HG03469 (cell line): Measurements from ENCODE around the gene NEMP1.
"Not testable (repeated sequence)": the region's sequence is repeated elsewhere in the genome, so short reads cannot be mapped to it uniquely, and the experiment has no call there.

ENCODE experiments used
- ATAC-seq: cut with Tn5 transposase; IDR thresholded peaks from one replicate; pipeline ENCODE4 v1.9.1; 2021; ENCODE audit warnings: mild to moderate bottlenecking, moderate library complexity, moderate number of reproducible peaks; ENCODE audit not compliant: unreplicated experiment

NEMP1 gene

DNA sequence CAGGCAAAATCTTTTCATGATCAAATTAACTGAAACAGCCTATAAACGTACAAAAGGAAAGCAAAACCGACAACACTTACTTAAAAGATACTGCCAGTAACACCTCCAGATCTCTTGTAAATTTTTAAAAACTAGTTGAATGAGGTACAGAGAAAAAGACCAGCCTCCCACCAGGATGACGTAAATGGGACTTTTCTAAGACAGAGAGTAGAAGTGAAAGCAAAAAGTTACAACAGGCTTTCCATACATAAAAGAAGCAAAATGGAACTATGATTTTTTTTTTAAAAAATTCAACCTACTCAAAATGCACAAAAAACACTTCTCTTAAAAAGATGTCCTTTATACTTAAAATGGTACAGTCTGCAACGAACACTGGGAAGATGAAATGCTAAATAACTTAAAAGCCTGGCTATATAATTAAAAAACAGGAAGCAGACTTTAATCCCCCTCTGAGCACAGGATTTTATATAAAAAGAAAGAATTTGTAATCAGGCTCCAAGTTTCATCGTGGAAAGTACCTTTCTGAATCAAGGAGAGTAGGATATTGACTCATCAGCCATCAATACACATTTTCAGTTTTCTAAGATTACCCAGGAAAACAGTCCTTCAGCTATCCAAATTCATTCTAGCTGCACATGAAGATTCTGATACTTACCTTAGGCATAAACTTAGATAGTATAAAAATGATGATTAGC is 14.5 kb downstream of the NEMP1 start:
- peak; percentile 68 for ATAC-seq

DNA sequence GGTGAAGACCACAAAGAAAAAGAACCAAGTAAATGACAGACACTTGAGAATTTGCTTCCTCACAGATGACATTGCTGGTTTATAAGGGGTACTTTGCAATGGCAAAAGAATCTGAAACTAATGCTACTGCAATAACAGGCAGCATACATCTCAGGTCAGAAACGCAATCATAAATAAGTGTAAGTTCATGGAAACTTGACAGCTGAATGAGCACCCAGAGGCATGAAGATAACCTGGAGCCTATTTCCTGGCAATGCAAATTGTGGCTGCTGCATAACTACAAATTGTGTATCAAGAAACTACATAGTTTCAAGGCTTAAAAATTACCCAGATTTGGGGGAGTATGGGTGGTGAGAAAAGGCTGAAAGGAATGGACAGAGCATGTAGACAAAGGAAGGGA is 20.1 kb downstream of the NEMP1 start:
- ATAC-seq, result no peak

DNA sequence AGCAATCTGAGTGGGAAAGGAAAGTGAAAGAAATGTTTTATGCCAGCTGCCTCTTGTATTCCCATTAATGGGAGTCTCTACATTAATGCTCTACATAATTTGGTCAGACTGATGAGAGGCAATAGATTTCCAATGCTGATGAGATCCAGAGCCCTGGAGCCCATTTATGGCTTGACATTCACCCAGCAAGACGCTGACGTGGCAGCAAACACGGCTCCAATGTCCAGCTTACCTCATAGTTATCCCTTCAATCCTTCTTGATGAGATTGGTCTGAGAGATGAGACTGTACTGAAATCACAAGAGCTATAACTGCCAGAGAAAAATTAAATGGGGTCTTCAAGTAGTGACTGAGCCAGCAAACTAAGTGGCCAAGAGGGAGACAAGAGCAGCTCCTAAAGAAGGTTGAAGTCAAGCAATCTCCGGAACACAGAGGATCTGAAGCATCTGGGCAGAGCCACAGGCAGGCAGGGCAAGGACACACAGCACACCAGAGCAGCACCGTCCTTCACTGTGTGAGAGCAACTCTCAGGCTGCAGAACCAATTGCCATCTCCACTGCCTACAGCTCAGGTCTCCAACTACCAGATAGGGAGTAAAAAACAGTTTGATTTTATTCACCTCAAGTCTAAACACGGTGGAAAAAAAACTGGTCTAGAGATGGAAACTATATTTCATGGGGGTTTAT is 21.4 kb downstream of the NEMP1 start:
- ATAC-seq, result no peak

DNA sequence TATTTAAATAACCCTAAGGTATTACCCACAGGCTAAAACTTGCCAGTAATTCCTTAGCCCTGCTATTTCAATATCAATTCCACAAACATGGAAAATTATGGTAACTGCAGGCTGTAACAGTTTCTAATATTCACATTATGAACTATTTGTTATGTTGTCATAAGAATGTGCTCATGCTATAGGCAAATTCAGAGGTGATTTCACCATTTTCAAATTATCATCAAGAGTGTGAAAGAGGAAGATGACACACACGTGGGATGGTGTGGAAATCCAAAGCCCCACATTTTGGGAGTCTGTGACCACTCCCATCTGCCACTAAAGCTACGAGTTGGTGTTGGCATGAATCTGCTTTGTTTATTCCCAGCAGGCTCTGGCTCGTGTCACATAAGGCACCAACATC is 22.8 kb downstream of the NEMP1 start:
- ATAC-seq, result no peak

DNA sequence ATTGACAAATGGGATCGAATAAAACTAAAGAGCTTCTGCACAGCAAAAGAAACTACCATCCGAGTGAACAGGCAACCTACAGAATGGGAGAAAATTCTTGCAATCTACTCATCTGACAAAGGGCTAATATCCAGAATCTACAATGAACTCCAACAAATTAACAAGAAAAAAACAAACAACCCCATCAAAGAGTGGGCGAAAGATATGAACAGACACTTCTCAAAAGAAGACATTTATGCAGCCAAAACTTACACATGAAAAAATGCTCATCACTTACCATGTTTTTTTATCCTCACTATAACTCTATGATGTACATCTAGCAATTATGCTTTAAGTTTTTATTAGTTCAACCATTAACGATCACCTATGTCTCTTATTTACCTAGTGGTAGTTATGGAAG is 24.7 kb downstream of the NEMP1 start:
- ATAC-seq, result not testable (repeated sequence)

DNA sequence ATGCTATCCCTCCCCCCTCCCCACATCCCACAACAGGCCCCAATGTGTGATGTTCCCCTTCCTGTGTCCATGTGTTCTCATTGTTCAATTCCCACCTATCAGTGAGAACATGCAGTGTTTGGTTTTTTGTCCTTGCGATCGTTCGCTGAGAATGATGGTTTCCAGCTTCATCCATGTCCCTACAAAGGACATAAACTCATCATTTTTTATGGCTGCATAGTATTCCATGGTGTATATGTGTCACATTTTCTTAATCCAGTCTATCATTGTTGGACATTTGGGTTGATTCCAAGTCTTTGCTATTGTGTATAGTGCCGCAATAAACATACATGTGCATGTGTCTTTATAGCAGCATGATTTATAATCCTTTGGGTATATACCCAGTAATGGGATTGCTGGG is 25.4 kb downstream of the NEMP1 start:
- ATAC-seq, result not testable (repeated sequence)

DNA sequence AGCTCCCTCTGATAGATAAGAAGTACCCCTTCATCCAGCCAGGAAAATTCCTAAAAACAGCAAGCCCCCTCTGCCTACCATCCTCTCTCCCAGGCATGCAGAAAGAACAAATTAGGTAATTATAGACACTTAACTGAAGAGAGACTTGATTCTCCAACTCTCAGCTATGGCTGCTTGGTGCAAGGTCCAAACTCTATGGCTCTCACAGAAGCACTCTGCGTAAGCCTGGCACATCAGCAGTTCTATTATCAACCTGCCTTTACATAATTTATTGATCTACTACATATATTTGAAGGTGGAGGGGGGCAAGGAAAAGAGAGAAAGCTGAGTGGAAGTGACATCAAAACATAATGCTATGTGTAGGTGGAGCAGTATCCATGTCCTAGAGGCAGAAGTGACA is 27.6 kb downstream of the NEMP1 start:
- no peak for ATAC-seq

DNA sequence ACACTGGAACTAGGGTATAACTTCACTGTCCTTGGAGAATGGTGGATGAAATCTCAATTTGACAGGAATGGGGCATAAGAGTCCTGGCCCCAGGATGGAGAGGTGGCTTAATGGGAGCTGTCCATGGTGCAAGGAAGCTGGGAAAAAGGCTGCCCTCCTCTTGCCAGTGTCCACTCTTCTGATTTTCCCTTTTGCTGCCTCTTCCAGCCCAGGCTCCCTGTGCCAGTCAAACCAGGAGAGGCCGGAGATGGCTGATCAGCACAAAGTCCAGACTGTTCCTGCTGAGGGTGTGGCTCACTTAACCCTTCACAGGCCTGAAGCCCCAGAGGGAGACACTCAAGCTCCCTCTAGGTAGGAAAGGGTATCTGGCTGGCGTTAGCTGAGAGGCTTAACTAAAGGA is 28.7 kb downstream of the NEMP1 start, which contains the start of gene MYO1A:
TSS of gene MYO1A (minus strand) at position 240 of the 400 bp plus-strand sequence. CDS start 1,806 bp downstream, outside the sequence.
- ATAC-seq, result no peak

DNA sequence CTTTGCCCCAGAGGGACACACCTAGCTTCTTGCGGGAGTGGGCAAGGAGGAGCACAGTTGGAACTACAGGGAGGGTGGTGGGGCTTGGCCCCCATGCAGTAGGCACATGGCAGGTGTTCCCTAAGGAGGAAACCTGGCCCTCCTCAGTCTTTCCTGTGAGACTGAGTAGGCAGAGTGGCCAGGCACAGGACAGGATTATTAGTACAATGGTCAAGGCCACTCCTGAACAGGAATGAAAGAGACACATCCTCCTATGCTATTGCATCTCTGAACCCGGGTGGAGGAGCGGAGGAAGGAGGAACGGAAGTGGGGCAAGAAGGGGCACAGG is 29.5 kb downstream of the NEMP1 start:
- ATAC-seq, result no peak

DNA sequence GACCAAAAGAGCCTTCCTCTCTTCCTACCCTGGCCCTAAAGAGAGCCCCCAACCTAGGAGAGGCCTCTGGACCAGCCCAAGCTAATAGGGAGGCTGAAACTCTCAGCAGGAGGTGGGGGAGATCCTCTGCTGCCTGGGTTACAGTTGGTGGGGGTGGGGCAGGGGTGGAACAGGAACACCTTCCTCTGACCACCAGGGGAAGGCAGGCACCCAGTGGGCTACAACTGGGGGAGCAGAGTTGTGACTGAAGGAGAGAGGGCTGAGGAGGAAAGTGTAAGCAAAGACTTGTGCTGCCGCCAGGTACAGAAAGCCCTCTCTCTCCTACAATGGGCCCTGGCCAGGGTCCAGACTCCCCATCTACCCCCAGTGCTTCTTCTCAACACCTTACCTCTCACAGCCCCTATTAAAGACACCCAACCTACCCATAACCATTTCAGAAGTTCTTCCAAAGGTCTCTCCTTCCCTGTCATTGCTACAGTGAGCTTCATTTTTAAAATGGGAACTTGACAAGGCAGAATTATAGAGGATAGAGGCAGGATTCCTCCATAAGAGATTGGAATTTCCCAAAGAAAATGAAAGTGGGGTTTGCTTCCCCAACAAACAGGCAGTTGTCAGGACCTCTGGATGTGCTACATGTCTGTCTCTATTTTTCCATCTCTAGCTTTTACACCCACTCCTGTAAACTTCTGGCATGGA is 30.0 kb downstream of the NEMP1 start:
- ATAC-seq, result no peak

DNA sequence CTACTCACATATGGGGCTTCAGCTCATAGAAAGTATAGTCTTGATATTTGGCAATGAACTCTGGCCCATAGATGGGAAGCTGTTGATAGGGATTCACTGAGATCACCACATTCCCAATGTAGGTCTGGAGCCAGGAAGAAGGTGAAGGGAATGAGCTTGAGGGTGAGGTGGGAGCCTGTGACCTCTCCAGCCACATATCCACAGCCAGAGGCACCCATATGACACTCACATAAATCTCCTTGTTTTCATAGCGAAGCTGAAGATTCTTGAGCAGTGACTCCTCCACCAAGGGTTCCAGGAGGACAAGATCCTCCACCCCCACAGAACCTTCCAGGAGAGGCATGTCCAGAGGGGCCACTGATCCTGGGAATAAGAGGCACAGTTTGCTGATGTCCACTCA is 30.6 kb downstream of the NEMP1 start:
- ATAC-seq, result no peak

DNA sequence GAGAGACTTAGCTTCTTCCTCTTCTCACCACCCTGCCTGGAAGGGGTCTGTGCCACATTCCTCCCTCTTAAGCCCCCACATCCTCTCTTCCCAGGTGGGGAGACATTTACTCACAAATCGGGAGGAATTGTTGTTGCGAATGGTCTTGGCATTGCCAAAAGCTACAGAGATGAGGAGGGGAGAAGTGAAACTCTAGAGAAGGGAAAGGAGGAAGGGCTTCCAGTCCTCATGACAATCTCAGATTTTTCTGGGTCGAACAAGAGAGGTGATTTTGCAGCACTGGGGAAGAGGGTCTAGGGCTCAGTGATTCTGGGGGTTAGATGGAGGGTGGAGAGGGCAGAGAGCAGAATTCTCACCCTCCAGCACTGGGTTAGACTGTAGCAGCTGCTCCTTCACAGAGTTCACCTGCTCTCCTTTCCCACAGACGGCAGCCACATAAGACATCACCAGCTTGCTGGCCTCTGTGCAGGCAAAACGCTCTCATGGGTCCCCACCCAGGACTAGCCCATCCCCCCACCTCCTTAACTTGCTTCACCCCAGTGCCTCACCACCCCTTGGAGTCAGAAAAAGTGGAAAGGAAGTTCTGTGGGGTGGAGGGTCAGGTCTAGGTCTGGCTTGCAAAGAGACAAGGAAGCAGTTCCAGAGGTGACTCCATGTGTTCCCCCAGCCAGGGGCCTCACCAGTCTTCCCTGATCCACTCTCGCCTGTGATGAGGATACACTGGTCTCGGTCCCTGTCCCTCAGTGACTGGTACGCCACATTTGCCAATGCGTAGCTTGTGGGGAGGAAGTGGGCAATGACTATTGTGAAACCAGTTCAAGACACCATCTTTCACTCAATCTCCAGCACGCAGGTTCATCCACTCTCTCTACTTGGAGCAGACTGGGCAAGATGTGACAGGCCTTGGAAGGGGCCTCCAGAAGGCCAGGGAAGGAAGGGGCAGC is 31.4 kb downstream of the NEMP1 start:
- ATAC-seq, result no peak

DNA sequence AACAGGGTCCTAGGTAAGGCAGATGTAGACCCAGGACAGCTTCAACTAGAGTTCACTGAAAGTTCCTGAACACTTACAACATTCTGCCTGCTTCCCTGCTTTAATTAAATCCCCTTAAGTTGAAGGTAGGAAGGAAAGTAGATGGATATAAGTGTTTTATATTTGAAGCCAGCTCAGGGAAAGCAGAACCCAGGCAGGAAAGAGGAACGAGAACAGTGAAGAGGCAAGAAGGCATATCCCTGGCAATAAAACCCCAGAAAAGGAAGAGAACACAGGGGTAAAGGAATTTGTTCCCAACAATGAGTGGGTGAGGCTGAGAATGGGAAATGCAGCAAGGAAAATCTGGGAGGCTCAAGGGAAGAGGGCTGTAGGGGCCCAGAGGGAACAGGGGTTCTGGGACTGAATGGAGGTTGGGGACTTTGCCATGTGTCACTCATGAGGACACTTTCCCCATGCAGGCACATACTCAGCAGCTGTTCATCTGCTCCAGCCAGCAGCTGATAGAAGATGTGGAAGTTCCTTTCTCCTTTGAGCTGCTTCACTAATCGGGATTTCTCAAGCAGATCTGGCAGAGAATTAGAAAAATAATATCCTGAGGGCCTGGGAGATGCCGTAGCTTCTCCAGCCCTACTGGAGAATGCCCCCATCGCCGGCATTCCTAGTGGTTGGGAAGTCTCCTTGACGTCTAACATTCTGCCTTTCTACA is 32.4 kb downstream of the NEMP1 start:
- ATAC-seq, result no peak

DNA sequence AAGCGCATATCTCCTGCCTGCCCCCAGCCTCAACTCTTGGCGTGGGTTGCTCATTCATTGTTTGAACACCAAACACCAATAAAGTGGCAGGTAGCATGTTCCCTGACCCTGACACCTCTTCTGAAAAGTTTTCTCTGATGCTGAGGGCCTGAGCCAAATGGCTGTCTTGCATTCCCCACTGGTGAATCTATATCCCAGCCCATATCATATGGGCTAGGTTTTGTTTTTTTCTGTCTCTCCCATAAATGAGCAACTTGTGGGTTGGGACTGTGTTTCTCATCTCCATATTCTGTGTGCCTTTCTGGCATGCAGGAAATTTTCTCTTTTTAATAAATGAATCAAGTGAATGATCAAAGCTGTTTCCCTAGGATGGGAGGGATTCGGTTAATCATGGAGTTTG is 33.7 kb downstream of the NEMP1 start:
- no peak for ATAC-seq

DNA sequence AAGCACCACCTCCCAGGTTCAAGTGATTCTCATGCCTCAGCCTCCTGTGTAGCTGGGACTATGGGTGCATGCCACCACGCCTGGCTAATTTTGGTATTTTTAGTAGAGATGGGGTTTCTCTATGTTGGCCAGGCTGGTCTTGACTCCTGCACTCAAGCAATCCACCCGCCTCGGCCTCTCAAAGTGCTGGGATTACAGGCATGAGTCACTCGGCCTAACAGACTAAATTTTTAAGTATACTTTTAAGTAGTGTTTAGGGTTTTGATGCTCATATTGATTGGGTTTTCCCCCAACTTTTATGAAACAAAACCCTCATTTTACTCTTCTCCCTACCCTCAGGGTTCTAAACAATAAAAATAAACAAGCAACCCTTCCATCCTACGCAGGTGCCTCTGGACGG is 34.1 kb downstream of the NEMP1 start:
- ATAC-seq, result no peak

DNA sequence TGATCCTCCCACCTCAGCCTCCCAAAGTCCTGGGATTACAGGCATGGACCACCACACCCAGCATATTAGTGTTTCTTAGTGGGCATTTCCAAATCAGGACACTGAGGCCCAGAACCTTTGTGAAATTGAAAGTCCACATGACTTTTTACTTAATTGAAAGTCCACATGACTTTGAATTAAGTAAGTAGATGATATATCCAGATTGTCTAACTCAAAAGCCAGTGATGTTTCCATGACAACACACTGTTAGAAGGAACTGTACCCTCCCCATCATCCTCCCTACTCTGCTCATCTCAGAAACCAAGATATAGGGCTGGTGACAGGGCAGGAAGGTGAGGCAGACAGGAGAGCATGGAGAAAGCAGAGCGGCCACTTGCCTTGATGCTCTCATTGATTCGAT is 35.9 kb downstream of the NEMP1 start:
- ATAC-seq, result no peak

DNA sequence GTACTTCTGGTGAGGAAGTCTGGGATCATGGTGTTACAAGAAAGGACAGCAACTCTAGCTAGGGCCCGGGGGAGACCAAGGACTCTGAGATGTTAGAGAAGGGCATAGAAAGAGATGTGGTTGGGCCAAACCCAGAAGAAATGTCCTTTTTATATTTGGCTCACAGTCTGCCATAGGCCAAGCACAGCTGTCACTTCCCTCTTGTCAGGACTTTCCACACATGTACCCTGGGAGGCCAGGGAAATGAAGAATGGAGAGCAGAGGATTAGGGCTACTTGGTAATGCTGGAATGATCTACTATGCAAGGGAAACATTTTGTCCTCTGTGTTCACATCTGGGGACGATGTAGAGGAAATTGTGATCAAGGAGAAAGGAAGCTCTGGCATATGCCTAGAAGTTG is 37.8 kb downstream of the NEMP1 start:
- no peak for ATAC-seq

DNA sequence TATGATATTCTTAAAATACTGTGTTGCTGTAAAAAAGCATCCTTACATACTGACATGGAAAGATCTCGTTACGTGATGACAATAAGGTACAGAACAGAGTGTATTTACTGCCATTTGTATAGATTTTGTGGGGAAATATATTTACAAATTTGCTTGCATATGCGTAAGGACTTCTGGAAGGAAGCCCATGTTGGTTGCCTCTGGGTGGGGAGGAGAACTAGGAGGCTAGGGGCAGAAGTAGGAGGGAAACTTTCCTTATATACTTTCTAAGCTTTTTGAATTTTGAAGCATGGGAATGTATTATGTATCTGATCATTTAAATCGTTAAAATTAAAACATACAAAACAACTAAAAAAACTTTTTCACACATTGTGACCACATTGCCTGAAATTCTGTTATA is 38.4 kb downstream of the NEMP1 start:
- ATAC-seq, result no peak

DNA sequence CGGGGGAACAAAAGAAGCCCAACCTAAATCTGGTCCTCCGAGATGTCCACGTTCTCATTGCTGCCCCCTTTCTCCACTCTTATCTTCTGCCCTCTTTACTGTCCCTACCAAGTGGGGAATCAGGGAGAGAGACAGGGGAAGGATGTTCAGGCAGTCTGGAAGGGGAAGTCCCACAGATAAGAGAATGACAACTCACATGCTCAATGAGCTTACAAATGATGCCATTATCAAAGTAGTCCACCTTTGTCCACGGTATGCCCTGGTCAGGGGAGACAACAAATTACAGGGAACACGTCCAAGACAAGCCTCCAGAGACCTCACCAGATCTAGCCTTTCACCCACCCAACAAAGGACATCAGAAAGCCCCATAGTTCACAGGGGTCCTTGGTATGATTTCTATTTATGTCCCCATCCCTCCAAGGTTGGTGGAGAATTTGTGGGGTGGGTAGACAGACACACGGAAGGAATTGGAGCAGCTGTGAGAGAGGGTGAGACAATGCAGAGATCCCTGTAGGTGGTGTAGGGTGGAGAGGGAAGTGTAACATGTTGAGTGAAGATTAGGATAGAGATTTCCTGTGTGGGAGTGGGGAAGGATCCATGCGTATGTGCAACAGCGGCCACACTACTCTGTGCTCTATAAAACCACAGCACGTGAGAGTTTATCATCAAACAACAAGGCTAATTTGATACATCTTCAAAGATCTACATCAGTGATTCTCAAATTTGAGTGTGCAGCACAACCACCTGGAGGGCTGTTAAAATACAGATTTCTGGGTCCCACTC is 39.4 kb downstream of the NEMP1 start:
- no peak for ATAC-seq

DNA sequence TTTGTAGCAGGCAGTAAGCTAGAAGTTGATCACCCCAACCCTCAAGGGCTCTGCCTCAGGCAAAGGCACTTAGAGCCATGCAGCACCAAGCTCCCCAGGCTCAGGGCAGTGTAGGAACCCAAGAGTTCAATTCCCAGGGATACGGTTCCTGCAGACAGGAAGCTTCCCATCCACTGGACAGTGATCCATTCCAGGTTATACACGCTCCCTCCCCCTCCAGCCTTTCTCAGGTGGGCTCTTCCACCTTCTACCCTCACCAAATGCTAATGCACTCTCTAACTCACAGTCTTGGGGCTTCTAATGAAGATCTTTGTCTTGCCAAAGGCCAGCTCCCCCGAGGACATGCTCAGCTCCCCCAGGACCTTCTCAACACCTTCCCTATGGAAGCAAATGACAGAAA is 41.3 kb downstream of the NEMP1 start:
- ATAC-seq, result no peak
